CD4-positive, alpha-beta T cell treated with Interleukin-17A for 1 hour (primary cell): ENCODE data around the gene CFAP65.

Experiments used
- DNase-seq: peaks from one replicate; pipeline ENCODE4 v3.0.0-alpha.2; 2020

The CFAP65 gene

GRCh38 chr2:219031005-219031738, 10.1 kb downstream of the CFAP65 start:
- no peak for DNase-seq

- DNase-seq: no peak
Measured at GRCh38 chr2:219030177-219030940, 11.0 kb downstream of the CFAP65 start.

- peak; percentile 75 for DNase-seq
Measured at GRCh38 chr2:219029829-219030165, 11.5 kb downstream of the CFAP65 start.

- DNase-seq: no peak
Measured at GRCh38 chr2:219028996-219029828, 12.1 kb downstream of the CFAP65 start.

- no peak for DNase-seq
Measured at GRCh38 chr2:219028141-219028540, 13.2 kb downstream of the CFAP65 start.

GRCh38 chr2:219027511-219028055, 13.7 kb downstream of the CFAP65 start:
- DNase-seq: no peak

- DNase-seq: no peak
Measured at GRCh38 chr2:219026946-219027345, 14.4 kb downstream of the CFAP65 start.

GRCh38 chr2:219025637-219026585, 15.4 kb downstream of the CFAP65 start:
- no peak for DNase-seq

- DNase-seq: no peak
Measured at GRCh38 chr2:219024059-219024458, 17.3 kb downstream of the CFAP65 start.

GRCh38 chr2:219023045-219023605, 18.2 kb downstream of the CFAP65 start:
- DNase-seq: no peak

- no peak for DNase-seq
Measured at GRCh38 chr2:219022616-219023015, 18.7 kb downstream of the CFAP65 start.

GRCh38 chr2:219022041-219022440, 19.3 kb downstream of the CFAP65 start:
- no peak for DNase-seq

- no peak for DNase-seq
Measured at GRCh38 chr2:219021591-219021990, 19.7 kb downstream of the CFAP65 start.

GRCh38 chr2:219020604-219021365, 20.5 kb downstream of the CFAP65 start:
- no peak for DNase-seq

- no peak for DNase-seq
Measured at GRCh38 chr2:219019436-219019835, 21.9 kb downstream of the CFAP65 start.

GRCh38 chr2:219018726-219019125, 22.6 kb downstream of the CFAP65 start:
- DNase-seq: no peak

GRCh38 chr2:219018286-219018685, 23.0 kb downstream of the CFAP65 start:
- no peak for DNase-seq

GRCh38 chr2:219017201-219017931, 23.9 kb downstream of the CFAP65 start:
- no peak for DNase-seq

- no peak for DNase-seq
Measured at GRCh38 chr2:219016721-219017120, 24.6 kb downstream of the CFAP65 start.

- DNase-seq: no peak
Measured at GRCh38 chr2:219010873-219011272, 30.4 kb downstream of the CFAP65 start.
